Osteoblast (primary cell): ENCODE results near the gene CDC16. TPM values are rescaled to one million over a fixed set of nuclear protein-coding genes. Genes with fewer than 3 reads are reported as not detected.
A peak's percentile ranks its signal among the peaks of the same experiment; 100 is the strongest.

ENCODE experiments used
- DNase-seq: peaks from one replicate; pipeline ENCODE4 v3.0.0; 2011; ENCODE audit warnings: low spot score, mixed read lengths; ENCODE audit not compliant: insufficient read length; ENCODE audit errors: missing footprints
- H2AFZ ChIP-seq: 2 replicates; pipeline ENCODE4 v1.6.0; 2011; ENCODE audit warnings: mild to moderate bottlenecking, low read length
- H3K27ac ChIP-seq: 2 replicates; pipeline ENCODE4 v1.5.1; 2011; ENCODE audit warnings: mild to moderate bottlenecking, low read depth, low read length, moderate library complexity
- H3K27me3 ChIP-seq: 2 replicates; pipeline ENCODE4 v1.6.0; 2012; ENCODE audit warnings: mild to moderate bottlenecking, control low read depth, inconsistent platforms, low read length, moderate library complexity; ENCODE audit not compliant: insufficient read depth
- H3K36me3 ChIP-seq: 2 replicates; pipeline ENCODE4 v1.5.1; 2011; ENCODE audit warnings: mild to moderate bottlenecking, low read length, control low read depth, moderate library complexity; ENCODE audit not compliant: insufficient read depth
- H3K4me1 ChIP-seq: 2 replicates; pipeline ENCODE4 v1.5.1; 2011; ENCODE audit warnings: mild to moderate bottlenecking, low read length, control low read depth, moderate library complexity; ENCODE audit not compliant: insufficient read depth
- H3K4me2 ChIP-seq: 2 replicates; pipeline ENCODE4 v1.6.0; 2011; ENCODE audit warnings: mild to moderate bottlenecking, low read length; ENCODE audit not compliant: insufficient read depth
- H3K4me3 ChIP-seq: fragments of 200-600 bp; sonication (generic); 3 replicates; pipeline ENCODE4 v1.5.1; 2012; ENCODE audit warnings: mild to moderate bottlenecking, low read length, inconsistent platforms; ENCODE audit not compliant: insufficient read depth
- H3K79me2 ChIP-seq: 2 replicates; pipeline ENCODE4 v1.6.0; 2012; ENCODE audit warnings: mild to moderate bottlenecking, low read length, control low read depth, inconsistent platforms; ENCODE audit not compliant: insufficient read depth
- H3K9me3 ChIP-seq: 2 replicates; pipeline ENCODE4 v1.5.1; 2011; ENCODE audit warnings: low read depth, low read length, control low read depth
- H4K20me1 ChIP-seq: 2 replicates; pipeline ENCODE4 v1.6.0; 2012; ENCODE audit warnings: mild to moderate bottlenecking, low read length, control low read depth; ENCODE audit not compliant: insufficient read depth
- total RNA-seq: library from RNA; depleted of rRNA; stranded (reverse); fragments of >200 nt; gene quantifications from 2 replicates; pipeline ENCODE4 v1.2.3, GENCODE V29; 2012
- TF ChIP-seq, protein P1 (sequence below): IDR thresholded peaks from 2 replicates; pipeline ENCODE4 v1.5.1; 2011; ENCODE audit warnings: mild to moderate bottlenecking, low read depth, low read length, moderate library complexity; ENCODE audit errors: extremely low read depth

Gene CDC16
- total RNA-seq, 1 donor, result 82.2 TPM

DNA sequence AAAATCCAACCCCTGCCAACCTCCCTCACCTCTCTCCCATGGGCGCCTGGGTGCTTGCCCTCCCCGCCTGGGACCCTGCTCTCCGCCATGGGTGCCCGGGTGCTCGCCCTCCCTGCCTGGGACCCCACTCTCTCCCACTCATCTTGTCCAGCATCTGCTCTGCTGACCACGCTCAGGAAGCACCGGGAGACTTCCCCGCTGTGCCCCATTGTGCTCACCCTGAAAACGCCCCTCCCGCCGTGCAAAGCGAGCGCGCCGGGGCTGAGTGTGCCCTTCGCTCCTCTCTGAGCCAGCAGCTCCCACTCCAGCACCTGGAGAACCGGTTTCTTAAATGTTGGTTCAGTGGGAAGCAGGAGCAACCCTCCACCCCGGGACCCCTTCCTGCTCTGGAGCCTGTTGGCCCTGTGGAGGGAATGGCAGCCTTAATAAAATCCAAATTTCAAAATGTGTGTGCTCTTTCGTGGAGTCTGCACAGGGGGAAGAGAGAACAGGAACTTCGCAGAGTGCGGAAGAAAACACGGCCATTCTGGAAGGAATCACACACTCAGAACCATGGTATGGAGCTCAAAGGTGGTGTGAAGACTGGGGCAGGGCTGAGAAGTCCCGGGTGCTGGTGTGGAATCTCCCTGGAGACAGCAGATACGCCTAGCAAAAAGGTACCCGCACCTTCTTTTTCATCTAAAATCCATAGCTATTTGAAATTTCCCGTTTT lies 23.1 kb upstream of the CDC16 start:
- no peak overlapping the region for H3K27ac ChIP-seq
- H3K4me2 ChIP-seq, result no peak overlapping the region
- no peaks in the 10 kb centered on the region for H3K79me2 ChIP-seq
- H3K4me1 ChIP-seq, result no peaks in the 10 kb centered on the region
- DNase-seq, result no peak
- no peak overlapping the region for H3K4me3 ChIP-seq
- TF ChIP-seq, protein P1, sequence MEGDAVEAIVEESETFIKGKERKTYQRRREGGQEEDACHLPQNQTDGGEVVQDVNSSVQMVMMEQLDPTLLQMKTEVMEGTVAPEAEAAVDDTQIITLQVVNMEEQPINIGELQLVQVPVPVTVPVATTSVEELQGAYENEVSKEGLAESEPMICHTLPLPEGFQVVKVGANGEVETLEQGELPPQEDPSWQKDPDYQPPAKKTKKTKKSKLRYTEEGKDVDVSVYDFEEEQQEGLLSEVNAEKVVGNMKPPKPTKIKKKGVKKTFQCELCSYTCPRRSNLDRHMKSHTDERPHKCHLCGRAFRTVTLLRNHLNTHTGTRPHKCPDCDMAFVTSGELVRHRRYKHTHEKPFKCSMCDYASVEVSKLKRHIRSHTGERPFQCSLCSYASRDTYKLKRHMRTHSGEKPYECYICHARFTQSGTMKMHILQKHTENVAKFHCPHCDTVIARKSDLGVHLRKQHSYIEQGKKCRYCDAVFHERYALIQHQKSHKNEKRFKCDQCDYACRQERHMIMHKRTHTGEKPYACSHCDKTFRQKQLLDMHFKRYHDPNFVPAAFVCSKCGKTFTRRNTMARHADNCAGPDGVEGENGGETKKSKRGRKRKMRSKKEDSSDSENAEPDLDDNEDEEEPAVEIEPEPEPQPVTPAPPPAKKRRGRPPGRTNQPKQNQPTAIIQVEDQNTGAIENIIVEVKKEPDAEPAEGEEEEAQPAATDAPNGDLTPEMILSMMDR, result no peak
- no peaks in the 10 kb centered on the region for H3K9me3 ChIP-seq
- H2AFZ ChIP-seq, result peak overlapping the region; percentile 1
- H4K20me1 ChIP-seq, result no peaks in the 10 kb centered on the region
- H3K27me3 ChIP-seq, result peaks cover 20% of the 10 kb centered on the region
- no peaks in the 10 kb centered on the region for H3K36me3 ChIP-seq

DNA sequence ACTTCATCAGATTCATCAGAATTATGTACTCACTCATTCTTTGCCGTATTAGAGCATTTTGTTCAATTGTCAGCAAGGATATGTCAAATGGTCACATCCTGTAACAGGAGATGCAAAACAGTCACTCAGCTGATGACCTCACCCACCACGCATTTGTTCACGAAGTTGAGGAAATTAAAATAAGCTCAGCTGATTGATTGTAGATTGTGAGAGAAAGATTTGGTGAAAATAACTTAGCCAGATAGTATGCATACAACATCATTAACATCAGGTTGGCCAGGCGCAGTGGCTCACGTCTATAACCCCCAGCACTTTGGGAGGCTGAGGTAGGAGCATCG lies 22.6 kb upstream of the CDC16 start:
- no peak overlapping the region for H3K27ac ChIP-seq
- TF ChIP-seq, protein P1, result no peak
- no peaks in the 10 kb centered on the region for H3K4me1 ChIP-seq
- H3K36me3 ChIP-seq, result no peaks in the 10 kb centered on the region
- no peak for DNase-seq
- peak overlapping the region; percentile 1 for H2AFZ ChIP-seq
- H4K20me1 ChIP-seq, result no peaks in the 10 kb centered on the region
- no peaks in the 10 kb centered on the region for H3K79me2 ChIP-seq
- no peaks in the 10 kb centered on the region for H3K9me3 ChIP-seq
- H3K27me3 ChIP-seq, result peaks cover 18% of the 10 kb centered on the region
- no peak overlapping the region for H3K4me3 ChIP-seq
- H3K4me2 ChIP-seq, result no peak overlapping the region

DNA sequence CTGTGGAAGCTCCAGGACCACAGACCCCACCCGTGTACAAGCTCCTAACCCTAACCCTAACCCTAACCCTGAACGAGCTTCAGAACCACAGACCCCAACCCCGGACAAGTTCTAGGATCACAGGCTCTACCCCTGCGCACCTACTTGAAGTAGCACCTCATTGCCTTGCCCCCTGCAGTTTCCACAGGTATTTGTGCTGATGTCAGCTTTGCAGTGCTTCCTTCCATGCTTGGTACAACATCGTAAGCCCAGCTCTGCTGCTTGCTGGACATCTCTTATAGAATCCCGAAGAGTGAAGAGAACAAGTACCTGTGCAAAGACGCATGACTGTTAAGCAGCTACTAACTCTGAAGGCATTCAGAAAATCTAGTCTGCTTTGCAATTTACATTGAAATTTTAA lies 20.7 kb upstream of the CDC16 start:
- Histone ChIP-seq H3K4me1 (no peaks in the 10 kb centered on the region), H3K4me3 (no peak overlapping the region), H3K4me2 (no peak overlapping the region), H2AFZ (no peak overlapping the region), H3K79me2 (no peaks in the 10 kb centered on the region), H4K20me1 (no peaks in the 10 kb centered on the region), H3K27ac (no peak overlapping the region), H3K27me3 (peaks cover 14% of the 10 kb centered on the region), H3K36me3 (no peaks in the 10 kb centered on the region), H3K9me3 (no peaks in the 10 kb centered on the region)
- TF ChIP-seq, protein P1, result no peak
- no peak for DNase-seq

DNA sequence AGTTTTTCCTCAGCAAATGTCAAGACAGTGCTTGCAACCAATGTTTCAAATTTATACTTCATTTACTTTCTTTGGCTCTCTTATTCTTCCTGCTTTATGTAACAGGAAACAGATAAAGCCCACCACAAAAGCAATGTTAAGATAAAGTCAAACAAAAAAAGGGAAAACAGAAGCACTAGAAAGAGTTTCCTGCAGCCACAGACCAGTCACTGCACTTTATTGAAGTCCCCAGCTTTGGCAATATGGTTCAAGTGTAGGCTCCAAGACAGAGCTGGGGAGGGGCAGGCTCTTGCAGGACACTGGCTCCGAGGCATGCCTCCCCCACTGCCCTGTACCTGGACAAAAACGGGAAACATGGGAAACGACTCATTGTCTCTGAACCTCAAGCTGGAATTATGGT lies 15.3 kb upstream of the CDC16 start:
- Histone ChIP-seq H4K20me1 (no peaks in the 10 kb centered on the region), H3K9me3 (no peaks in the 10 kb centered on the region), H3K4me3 (no peak overlapping the region), H3K79me2 (no peaks in the 10 kb centered on the region), H3K27me3 (peaks cover 9% of the 10 kb centered on the region), H3K4me2 (no peak overlapping the region), H3K27ac (no peak overlapping the region), H3K36me3 (no peaks in the 10 kb centered on the region), H2AFZ (no peak overlapping the region), H3K4me1 (no peaks in the 10 kb centered on the region)
- TF ChIP-seq, protein P1, result no peak
- DNase-seq, result no peak
